HG03565 (cell line): Measurements from ENCODE around the gene BRF1.

ENCODE experiments used
- ATAC-seq: cut with Tn5 transposase; IDR thresholded peaks from one replicate; pipeline ENCODE4 v1.9.1; 2021; ENCODE audit warnings: mild to moderate bottlenecking, moderate library complexity; ENCODE audit not compliant: unreplicated experiment

Gene BRF1

DNA sequence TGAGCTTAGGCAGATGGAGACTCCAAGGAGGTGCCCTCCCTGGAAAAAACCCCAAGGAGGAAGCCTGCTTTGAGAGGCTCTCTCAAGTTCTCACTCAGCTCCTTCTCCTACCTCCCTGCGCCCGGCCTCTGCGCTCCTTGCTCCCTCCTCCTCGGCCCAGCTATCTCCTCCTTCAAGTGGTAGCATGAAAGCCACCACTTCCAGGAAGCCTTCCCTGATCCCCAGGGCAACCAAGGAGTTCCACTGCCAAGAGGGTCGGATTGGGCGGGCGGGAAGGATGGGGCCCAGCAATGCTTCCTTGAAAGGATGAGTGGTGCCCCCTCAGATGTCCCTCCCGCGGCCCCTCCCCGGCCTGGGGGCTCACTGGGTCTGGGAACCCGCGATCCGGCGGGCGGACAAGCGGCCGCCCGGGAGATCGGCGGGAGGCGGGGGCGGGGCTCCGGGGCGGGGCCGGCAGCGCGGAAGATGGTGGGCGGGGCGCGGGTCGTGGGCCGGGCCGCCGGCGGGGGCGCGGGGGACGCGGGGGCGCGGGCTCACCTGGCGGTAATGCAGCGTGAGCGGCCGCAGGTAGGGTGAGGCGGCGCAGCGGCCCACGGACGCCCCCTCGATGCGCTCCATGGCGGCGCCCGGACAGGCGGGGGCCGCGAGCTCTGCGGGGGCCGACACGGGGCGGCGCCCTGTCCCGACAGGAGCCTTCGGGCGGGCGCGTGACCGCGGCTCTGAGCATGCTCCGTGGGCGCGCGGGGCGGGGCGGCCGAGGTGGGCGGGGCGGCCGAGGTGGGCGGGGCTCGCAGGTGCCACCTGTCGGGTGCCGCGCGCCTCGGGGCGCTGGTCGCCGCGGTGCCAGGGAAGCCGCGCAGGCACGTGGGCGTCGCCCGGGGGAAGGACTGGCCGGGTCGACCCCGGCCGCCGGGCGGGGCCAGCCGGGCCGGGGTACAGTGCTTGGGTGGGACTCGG is 119.9 kb downstream of the BRF1 start, which contains the start of gene NUDT14:
TSS of gene NUDT14 (minus strand) at position 721 of the 957 bp plus-strand sequence. CDS start at position 618, 103 bp downstream.
- peak; percentile 64 for ATAC-seq

DNA sequence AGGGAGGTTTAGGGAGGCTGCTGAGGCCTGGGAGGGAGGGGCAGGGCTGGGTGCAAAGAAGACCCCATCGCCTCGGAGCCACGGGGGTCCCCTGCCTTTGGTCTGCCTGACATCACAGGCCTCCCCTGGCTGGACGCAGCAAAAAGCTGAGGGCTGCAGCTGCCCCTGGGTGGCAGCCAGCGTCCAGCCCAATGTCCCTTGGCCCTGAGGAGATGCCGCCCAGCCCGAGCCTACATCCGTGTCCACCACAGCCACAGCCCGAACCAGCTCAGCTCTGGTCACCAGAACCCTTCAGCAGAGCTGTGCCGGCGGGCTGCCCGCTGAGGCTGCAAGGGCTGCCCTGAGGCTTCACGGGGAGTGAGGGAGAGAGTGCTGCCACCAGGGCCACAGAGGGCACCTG is 121.6 kb downstream of the BRF1 start:
- no peak for ATAC-seq

DNA sequence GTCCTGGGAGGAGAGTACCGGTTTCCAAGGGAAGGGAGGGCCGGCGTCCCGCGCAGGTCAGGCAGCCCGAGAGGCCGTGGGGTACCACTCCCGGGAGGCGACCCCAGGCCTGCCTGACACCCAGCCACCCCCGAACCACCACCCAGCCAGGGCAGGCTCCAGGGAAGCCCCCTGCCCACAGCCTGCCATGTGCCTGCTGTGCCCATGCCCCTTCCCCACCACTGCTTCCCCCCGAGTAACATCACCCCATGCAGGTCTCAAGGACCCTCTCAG is 122.0 kb downstream of the BRF1 start:
- ATAC-seq, result no peak

DNA sequence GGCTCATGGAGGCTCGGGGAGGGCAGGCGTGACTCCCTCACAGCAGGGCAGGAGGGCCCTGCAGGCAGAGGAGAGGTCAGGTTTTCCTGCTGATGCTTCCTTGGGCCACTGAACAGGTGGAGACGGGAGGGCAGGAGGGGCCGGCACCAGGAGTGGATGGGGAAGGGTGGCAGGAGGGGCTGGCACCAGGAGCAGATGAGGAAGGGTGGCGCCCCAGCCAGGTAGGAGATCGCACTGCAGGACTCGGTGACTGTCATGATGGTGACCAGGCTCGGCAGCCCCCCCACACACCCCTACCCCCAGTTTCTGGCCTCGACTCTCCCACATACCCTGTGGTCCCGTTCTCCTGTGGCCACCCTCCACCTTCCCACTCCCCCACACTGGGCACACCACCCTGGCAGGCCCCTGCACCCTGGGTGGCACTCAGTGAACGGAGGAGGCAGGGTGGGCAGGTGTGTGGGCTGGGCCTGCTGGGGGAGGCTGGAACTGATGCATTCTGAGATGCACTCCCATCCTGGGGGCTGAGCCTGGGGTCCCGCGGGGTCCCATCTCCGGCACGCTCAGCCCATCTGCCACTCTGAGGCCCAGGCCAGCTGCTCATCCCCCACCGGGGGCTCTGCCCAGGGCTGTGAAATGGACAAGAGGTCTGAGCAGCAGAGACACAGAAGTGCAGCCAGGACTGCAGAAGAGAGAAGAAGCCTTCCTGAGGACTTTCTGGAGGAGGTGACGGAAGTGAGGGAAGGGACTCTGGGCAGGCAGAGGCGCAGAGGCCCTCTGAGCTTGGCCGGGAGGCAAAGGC is 122.5 kb downstream of the BRF1 start:
- ATAC-seq, result no peak

DNA sequence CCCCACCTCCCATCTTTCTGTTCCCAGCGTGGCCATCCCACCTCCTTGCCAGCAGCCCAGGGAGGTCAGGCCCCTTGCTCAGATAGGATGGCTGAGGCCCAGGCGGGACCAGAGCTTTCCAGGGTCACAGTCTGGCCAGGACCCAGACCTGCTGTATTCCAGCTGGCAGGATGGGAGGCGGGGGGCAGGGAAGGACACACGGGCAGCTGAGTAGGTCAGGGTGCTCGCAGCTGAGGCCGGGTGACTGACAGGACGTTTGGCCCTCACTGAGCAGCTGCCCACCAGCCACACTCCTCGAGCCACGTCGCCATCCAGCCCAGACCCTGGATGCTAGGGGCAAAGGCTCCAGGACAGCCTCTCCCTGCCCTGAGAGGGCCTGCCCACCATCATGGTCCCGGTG is 123.7 kb downstream of the BRF1 start:
- ATAC-seq, result no peak

DNA sequence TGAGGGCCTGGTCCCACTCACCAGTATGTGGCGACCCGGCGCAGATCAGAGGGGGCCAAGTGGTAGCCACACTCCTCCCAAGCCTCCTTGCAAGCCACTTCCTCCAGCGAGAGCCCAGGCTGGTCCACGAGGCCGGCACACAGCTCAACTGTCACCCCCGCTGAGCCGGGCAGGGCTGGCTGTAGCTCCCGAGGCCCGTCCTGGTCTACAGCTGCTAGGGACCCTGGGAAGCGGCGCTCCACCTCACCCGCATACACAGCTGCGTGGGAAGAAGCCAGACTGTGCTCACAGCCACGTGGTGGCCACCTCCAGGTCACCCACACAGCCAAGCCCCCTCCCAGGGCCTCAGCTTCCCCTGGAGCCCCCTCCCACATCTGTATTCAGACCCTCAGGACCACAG is 124.3 kb downstream of the BRF1 start:
- no peak for ATAC-seq

DNA sequence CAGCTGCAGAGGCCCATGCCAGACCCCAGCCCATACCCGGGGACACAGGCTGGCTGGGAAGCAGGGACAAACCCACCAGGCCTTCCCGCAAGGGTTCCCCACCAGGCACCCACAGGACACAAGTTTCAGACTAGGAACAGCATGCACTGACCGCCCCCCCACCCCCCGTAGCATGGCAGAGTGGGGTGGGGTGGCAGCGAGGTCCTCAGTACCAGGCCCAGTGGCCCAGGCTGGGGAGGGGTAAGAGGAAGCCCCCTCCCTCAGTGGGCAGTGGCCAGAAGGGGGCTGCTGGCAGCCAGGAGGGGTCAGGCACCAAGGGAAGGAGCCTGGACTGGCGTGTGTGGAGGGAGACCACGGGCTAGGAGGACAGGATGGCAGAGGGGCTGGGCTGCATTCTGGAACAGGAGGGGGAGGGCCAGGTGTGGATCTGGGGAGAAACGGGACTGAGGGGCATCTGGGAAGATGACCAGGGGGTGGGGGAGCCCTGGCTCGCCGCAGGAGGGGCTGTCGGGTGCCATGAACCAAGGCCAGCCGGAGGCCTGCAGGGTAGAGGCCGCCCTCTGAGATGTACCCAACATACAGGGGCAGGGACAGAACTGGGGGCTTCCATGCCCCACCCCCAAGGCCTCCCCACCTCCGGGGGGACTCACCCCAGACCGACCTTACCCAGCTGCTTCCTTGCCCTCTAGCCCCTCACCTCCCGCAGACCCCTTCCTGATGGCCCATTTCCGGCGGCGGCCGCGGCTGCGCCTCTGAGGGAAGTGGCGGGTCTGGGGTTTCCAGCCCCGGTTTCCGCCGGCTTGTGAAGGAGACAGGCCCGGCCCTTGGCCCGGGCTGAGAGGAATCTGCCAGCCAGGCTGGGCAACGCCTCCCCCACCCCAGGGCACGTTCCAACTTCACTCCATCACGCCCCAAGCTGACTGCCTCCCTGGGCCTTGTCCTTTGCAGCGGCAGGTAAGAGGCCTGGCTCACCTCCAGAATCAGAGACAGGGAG is 126.6 kb downstream of the BRF1 start:
- ATAC-seq, result no peak

DNA sequence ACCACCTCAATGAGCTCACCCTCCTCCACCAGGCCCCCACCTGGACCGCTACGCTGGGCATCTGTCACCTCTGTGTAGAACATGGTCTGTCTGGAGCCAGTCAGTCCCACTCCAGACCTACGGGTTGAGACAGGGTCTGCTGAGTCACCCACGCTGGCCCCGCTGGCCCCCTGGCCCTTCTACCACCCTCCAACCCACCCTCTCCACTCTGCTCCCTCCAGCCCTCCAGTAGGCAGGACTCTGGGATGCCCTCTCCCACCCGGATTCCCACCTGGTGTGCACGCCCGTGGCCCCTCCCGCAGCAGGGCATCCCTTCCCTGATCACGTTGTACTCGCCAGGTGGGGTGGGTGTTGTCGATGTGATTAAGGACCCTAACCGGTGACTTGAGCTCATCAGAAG is 127.7 kb downstream of the BRF1 start:
- no peak for ATAC-seq

DNA sequence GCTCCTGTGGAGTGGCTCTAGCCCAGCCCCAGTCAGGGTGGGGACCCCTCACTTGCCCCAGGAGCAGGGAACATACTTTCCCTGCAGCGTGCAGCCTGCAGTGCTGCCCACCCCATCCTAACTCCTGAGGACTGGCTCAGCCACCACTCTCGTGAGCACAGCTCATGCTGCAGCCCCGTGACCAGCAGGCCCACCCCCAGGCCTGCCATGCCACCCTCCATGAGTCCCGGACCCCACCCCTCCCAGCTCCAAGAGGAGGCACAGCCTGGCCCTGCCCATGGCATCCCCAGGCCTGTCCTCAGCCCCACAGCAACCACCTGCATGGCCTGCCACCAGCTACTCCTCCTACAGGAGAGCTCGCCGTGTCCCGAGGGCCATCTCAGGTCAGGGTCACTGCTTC is 128.3 kb downstream of the BRF1 start:
- ATAC-seq, result no peak

DNA sequence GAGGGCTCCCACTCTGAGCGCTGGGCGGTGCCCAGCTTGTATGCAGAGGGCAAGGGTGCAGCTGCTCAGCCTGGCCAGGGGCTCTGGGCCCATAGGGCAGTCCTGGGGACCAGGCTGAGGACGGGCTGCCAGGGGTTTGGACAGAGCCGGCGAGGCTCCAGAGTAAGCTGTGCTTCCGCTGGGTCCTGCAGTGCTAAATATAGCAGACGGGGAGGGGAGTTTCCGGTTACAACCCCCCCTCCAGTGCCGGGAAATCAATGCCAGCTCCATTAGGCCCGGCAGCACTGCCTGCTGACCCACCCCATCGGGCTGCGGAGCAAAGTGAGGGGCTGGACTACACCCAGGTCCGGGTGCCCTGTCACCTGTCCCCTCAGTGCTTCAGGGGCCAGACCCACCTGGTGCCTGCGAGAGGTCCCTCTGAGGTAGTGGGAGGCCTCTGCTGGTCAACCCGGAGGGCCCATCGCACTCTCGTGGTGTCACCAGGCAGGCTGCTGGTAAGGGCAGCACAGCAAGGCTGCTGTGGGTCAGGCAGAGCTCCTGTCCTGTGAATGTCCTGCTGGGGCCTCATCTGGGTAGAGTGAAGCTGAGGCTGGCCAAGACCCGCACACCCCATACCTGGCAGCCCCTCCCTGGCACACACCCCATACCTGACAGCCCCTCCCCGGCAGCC is 129.7 kb downstream of the BRF1 start:
- ATAC-seq, result no peak

DNA sequence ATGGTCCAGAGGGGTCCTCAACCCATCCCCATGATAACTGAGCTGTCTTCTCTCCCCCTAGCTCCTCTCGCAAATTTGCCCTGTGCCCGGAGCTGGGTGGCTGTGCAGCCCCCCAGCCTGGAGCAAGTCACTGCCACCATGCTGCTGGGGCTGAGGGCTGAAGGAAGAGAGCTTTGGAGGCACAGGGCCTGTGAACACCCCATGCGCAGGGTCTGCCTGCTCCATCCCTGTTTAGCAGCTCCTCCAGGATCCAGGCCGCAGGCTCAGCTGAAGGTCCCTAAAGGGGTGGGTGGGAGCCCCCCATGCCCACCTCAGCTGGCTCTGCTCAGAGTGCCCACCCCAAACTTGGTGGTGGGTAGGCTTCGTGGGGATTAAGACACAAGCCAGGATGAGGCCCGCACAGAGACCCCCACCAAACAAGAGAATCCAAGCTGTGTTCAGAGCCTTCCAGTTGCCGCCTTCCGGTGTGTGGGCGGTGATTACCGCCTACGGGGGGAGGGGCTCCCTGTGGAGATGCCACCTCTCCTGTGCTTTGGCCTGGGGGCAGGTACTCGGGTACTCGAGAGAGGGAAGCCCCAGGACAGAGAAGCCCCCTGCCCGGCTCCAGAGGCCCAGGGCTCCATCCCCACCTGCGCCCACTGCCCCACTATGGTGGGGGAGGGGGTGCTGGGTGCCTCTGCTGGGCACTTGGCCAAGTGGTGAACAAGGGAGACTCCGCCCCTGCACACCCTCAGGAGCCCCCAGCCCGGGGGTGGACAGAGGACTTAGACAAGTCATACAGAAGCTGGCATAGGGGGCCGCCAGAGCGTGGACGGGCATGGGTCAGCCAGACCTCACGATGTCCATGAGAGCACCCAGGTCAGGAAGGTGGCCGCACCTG is 130.8 kb downstream of the BRF1 start:
- no peak for ATAC-seq

DNA sequence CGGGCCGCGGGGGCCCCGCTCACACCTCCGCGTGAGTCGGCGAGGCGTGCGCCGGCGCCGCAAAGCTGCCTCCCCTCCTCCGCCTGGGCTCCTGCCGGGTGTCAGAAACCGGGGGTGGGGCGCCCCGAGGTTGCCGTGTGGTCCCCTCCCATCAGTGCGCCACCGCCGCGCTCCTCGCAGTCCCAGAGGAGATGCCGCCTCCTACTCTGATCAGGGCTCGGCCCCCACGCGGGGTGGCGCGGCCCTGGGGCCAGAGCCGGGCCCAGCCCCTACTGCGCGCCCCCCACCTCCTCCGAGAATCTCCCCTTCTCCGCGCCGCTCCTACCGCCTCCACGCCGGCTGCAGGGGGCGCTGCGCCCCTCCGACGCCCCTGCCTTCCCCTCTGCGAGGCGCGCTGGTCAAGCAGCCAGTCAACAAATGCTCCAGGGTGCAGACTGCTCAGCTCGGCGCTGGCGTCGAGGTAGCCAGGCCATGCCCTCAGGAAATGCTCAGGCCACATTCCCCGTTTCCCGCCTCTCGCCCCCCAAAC is 131.8 kb downstream of the BRF1 start:
- ATAC-seq, result no peak

DNA sequence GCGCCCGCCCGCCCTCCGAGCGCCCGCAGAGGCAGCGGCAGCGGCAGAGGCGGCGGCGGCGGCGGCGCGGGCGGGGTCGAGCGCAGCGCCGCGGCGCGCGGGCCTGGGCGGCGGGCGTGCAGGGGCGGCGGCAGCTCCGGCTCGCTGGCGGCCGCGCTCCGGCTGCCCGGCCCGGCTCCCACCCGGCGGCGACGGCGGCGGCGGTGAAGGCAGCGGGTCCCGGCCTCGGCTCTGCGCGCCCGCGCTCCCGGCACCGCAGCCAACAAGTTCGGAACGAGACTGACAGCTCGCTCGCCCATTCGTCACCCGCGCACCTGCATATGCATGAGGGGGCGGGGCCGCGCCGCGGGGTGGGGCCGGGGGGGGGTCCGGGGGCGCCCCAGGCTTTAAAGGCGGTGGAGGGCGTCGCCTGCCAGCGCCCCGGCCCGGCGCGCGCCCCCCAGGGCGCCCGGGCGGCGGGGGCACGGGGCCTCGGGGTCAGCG is 132.3 kb downstream of the BRF1 start, which contains the start of gene JAG2:
TSS of gene JAG2 (minus strand) at position 281 of the 483 bp plus-strand sequence. CDS start 356 bp downstream, outside the sequence.
- ATAC-seq, result no peak

DNA sequence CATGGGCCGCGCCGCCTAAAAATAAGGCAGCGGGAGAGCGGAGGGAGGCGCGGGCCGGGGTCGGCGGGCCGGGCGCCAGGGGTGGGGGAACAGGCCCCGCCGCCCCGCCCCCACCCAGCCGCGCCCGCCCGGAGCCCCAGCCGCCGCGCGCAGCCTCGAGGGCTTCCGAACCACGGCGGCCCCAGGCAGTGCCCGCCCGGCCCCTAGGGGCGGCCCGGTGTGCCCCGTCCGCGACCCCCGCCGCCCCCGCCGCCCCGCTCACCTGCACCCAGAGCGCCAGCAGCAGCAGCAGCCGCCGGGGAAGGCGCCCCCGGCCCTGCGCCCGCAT is 132.7 kb downstream of the BRF1 start:
- no peak for ATAC-seq

DNA sequence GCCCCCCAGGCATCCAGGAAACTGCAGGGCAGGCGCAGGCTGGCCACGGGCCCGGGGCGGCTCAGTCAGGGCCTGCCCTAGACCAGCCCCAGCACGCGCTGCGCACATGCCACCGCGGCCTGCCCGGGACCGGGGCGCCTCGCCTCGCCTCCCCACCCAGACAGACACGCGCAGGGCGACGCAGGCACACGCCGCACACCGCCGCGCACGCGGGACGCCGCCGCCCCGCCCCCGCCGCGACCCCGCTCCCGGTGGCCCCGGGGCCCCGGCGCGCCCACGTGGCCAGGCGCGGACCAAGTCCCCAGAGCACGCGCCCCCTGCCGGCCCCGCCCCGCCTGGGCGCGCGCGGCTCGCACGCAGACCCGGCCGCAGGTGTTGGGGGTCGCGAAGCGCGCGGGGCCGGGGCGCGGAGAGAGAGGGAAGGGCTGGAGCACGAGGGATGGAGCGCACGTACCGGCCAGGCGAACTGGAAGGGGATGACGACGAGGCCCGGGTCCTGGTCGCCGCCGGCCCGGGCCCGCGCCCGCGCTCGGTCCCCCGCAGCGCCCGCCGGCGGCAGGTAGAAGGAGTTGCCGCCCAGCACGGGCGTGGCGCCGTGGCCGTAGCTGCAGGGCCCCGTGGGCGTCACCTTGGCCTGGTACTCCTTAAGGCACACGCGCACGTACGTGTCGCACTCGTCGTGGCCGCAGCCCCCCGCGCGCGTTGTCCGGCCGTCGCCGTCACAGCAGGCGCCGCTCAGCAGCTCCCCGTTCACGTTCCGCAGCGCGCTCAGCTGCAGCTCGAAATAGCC is 133.3 kb downstream of the BRF1 start:
- no peak for ATAC-seq

DNA sequence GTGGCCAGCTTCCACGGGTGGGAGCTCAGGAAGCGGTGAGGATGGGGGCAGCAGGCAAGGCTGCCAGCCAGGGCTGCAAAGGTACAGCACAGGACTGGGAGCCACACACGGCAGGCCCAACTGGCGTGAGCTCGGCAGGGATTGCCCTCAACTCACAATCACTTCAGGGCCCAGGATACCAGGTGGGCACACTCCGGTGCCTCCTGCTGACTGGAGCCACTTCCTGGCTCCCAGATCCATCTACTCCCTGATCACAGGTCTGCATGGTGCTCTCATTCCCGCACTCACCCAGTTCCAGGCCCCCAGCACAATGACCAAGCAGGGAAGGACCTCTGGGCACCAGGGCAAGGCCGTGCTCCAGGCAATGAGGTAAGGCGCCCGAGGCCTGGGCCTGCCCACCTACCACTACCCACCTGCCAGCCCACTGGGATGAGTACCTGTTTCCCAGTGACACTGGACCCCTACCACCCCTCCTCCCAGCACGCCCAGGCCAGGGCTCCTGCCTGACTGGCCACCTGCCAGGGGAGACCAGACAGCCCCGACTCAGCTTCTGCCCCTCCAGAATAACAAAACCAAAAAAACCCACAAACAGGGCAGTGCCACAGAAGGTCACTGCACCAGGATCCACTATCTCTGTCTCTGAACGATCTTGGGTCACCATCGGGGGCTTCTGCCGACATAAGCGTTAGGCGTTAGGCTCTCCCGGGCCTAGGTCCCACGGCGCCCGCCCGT is 134.1 kb downstream of the BRF1 start:
- no peak for ATAC-seq

DNA sequence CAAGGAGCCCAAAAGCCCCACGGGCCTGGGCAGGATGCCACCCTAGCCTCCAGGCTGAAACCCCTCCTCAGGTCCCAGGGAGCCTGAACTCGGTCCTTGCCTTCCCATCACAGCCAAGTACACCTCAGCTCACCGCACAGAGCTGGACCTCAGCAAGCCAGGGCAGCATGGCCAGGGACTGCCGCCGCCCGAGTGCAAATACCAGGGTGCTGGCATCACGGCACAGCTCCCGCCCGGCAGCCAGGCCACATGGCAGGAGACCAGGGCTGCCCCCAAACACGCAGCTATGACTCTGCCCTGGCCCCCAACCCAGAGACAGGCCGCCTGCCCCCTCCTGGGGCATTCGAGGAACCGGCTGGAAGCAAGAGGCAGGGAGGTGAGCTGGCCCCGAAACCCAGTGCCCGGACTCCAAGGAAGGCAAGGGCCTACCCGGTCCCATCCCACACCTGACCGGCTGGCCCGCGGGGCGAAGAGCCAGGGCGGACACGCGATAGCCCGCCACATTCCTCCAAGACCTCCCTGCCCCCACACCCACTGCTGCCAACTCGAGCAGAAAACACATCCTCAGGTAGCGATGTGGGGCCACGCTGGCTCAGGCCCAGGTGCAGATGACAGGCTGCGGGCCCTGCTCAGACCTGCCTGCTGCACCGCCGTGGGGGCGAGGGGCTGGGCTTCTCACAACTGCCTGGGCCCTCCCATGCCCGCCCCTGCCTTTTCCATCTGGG is 134.9 kb downstream of the BRF1 start:
- no peak for ATAC-seq
